OCI-LY3 (cell line): ENCODE results near the gene MLPH.

Source experiments
- H2AFZ ChIP-seq: fragments of 200-600, 300-600 bp; shearing (Covaris generic); 2 replicates; pipeline ENCODE4 v1.6.0; 2014; ENCODE audit warnings: antibody characterized with exemption, low read depth, low read length
- H3K27ac ChIP-seq: fragments of 200-600, 300-600 bp; sonication (generic); 2 replicates; pipeline ENCODE4 v1.5.1; 2014; ENCODE audit warnings: mild to moderate bottlenecking, low read length, moderate library complexity, mixed read lengths
- H3K27me3 ChIP-seq: fragments of 200-600, 300-600 bp; sonication (generic); 2 replicates; pipeline ENCODE4 v1.6.1; 2014; ENCODE audit warnings: low read depth, low read length, mixed read lengths
- H3K36me3 ChIP-seq: fragments of 200-600, 300-600 bp; sonication (generic); replicated peaks from 2 replicates; pipeline ENCODE3; 2014; ENCODE audit warnings: low read depth, low read length, mixed read lengths
- H3K4me1 ChIP-seq: fragments of 300-600, 200-600 bp; sonication (generic); 2 replicates; pipeline ENCODE4 v1.6.1; 2014; ENCODE audit warnings: low read length, mixed read lengths
- H3K4me2 ChIP-seq: fragments of 200-600, 300-600 bp; sonication (generic); 2 replicates; pipeline ENCODE4 v1.6.1; 2014; ENCODE audit warnings: low read length, mixed read lengths
- H3K4me3 ChIP-seq: fragments of 300-600, 200-600 bp; sonication (generic); 2 replicates; pipeline ENCODE4 v1.5.1; 2014; ENCODE audit warnings: antibody characterized with exemption, mild to moderate bottlenecking, low read length, moderate library complexity
- H3K79me2 ChIP-seq: fragments of 300-600, 200-600 bp; shearing (Covaris generic); 2 replicates; pipeline ENCODE4 v1.6.1; 2014; ENCODE audit warnings: mild to moderate bottlenecking, low read length, mixed read lengths
- H3K9ac ChIP-seq: fragments of 300-600, 200-600 bp; shearing (Covaris generic); 2 replicates; pipeline ENCODE4 v1.6.0; 2014; ENCODE audit warnings: mild to moderate bottlenecking, low read length, moderate library complexity
- H3K9me3 ChIP-seq: fragments of 200-600, 300-600 bp; shearing (Covaris generic); 2 replicates; pipeline ENCODE4 v1.6.1; 2014; ENCODE audit warnings: low read length, mixed read lengths; ENCODE audit not compliant: insufficient read depth
- H4K20me1 ChIP-seq: fragments of 200-600, 300-600 bp; sonication (generic); 2 replicates; pipeline ENCODE4 v1.6.1; 2016; ENCODE audit warnings: low read length, mixed read lengths; ENCODE audit not compliant: insufficient read depth
- CTCF ChIP-seq: fragments of 200-600, 300-600 bp; sonication (generic); IDR thresholded peaks from 2 replicates; pipeline ENCODE4 v1.5.1; 2014; ENCODE audit warnings: antibody characterized with exemption, low read length, low read depth
- EZH2phosphoT487 ChIP-seq: fragments of 200-600 bp; shearing (Covaris generic); IDR thresholded peaks from 2 replicates; pipeline ENCODE4 v1.6.1; 2018; ENCODE audit warnings: antibody characterized with exemption, mixed run types, low read depth

Gene MLPH

GRCh38 chr2:237450108-237450507 lies 36.9 kb upstream of the MLPH start:
- H3K27ac ChIP-seq = no peak overlapping the region
- no peak overlapping the region for H3K9ac ChIP-seq
- no peaks in the 10 kb centered on the region for H3K27me3 ChIP-seq
- peaks cover 6% of the 10 kb centered on the region for H3K4me1 ChIP-seq
- H2AFZ ChIP-seq = no peak overlapping the region
- TF ChIP-seq CTCF (no peak), EZH2phosphoT487 (no peak)
- H4K20me1 ChIP-seq = no peaks in the 10 kb centered on the region
- no peak overlapping the region for H3K4me3 ChIP-seq
- no peaks in the 10 kb centered on the region for H3K9me3 ChIP-seq
- H3K36me3 ChIP-seq = no peaks in the 10 kb centered on the region
- H3K4me2 ChIP-seq = no peak overlapping the region
- H3K79me2 ChIP-seq = no peaks in the 10 kb centered on the region

- Histone ChIP-seq H3K4me2 (no peak overlapping the region), H3K79me2 (no peaks in the 10 kb centered on the region), H3K36me3 (no peaks in the 10 kb centered on the region), H2AFZ (no peak overlapping the region), H4K20me1 (no peaks in the 10 kb centered on the region), H3K4me3 (no peak overlapping the region), H3K9ac (no peak overlapping the region), H3K9me3 (no peaks in the 10 kb centered on the region), H3K27ac (no peak overlapping the region), H3K4me1 (peaks cover 11% of the 10 kb centered on the region), H3K27me3 (no peaks in the 10 kb centered on the region)
- TF ChIP-seq CTCF (no peak), EZH2phosphoT487 (no peak)
Observed at GRCh38 chr2:237450583-237450982, 36.5 kb upstream of the MLPH start.

- Histone ChIP-seq H3K9ac (no peak overlapping the region), H3K36me3 (no peaks in the 10 kb centered on the region), H3K4me1 (peaks cover 23% of the 10 kb centered on the region), H3K4me3 (no peak overlapping the region), H2AFZ (no peak overlapping the region), H3K9me3 (no peaks in the 10 kb centered on the region), H3K79me2 (no peaks in the 10 kb centered on the region), H3K27me3 (no peaks in the 10 kb centered on the region), H3K4me2 (no peak overlapping the region), H3K27ac (no peak overlapping the region), H4K20me1 (no peaks in the 10 kb centered on the region)
- TF ChIP-seq EZH2phosphoT487 (no peak), CTCF (no peak)
Observed at GRCh38 chr2:237451643-237452469, 35.2 kb upstream of the MLPH start.

GRCh38 chr2:237452861-237453260 lies 34.2 kb upstream of the MLPH start:
- Histone ChIP-seq H3K4me3 (no peak overlapping the region), H2AFZ (no peak overlapping the region), H4K20me1 (no peaks in the 10 kb centered on the region), H3K79me2 (no peaks in the 10 kb centered on the region), H3K4me2 (no peak overlapping the region), H3K27ac (no peak overlapping the region), H3K4me1 (peaks cover 28% of the 10 kb centered on the region), H3K27me3 (no peaks in the 10 kb centered on the region), H3K9ac (no peak overlapping the region), H3K9me3 (no peaks in the 10 kb centered on the region), H3K36me3 (no peaks in the 10 kb centered on the region)
- TF ChIP-seq EZH2phosphoT487 (no peak), CTCF (no peak)
